Vagina (tissue), 2 donors: ENCODE data around the gene GRK5. TPM values are rescaled to one million over a fixed set of nuclear protein-coding genes. Genes with fewer than 3 reads are reported as not detected.

Experiments
- DNase-seq, 2 donors: peaks; one replicate each; pipeline ENCODE4 v3.0.0-alpha.2; 2017; ENCODE audit errors: extremely low spot score in 2 of 2
- H3K27ac ChIP-seq: fragments of 200-600 bp; sonication (generic); one replicate; pipeline ENCODE4 v1.5.1; 2019
- H3K27me3 ChIP-seq: fragments of 200-600 bp; sonication (generic); one replicate; pipeline ENCODE4 v1.5.1; 2019
- H3K36me3 ChIP-seq, 2 donors: fragments of 200-600 bp; sonication (generic); one replicate each; pipeline ENCODE4 v1.5.1; 2017 to 2019
- H3K4me1 ChIP-seq: fragments of 200-600 bp; sonication (generic); one replicate; pipeline ENCODE4 v1.5.1; 2019
- H3K4me3 ChIP-seq, 2 donors: fragments of 200-600 bp; sonication (generic); 1 replicate in 1 of 2; 2 replicates in 1 of 2; pipeline ENCODE4 v1.5.1; 2016 to 2019
- H3K9me3 ChIP-seq: fragments of 200-600 bp; sonication (generic); one replicate; pipeline ENCODE4 v1.5.1; 2019
- POLR2A ChIP-seq, 2 donors: fragments of 450-650 bp; IDR thresholded peaks; one replicate each; pipeline ENCODE4 v1.6.1; 2017; ENCODE audit warnings: antibody characterized with exemption in 2 of 2, mild to moderate bottlenecking in 2 of 2, moderate library complexity in 2 of 2
- POLR2AphosphoS5 ChIP-seq, 2 donors: sonication (generic); formaldehyde crosslinking; IDR thresholded peaks; one replicate each; pipeline ENCODE4 v1.9.0; 2017; ENCODE audit warnings: antibody characterized with exemption in 2 of 2, mild to moderate bottlenecking in 2 of 2, low read depth in 1 of 2; ENCODE audit not compliant: insufficient read depth in 1 of 2
- intact Hi-C: fragments of 100-400 bp; cut with DNase I; formaldehyde crosslinking; loops from one replicate; pipeline ENCODE4 v1.15.1; 2023
- total RNA-seq: library from RNA; depleted of rRNA; stranded (reverse); fragments of >200 nt; gene quantifications from one replicate; pipeline ENCODE4 v1.2.3, GENCODE V29; 2016
- TF ChIP-seq, protein P1 (sequence below), 3 experiments: fragments of 450-650 bp in 2 of 3; fragments of 200-600 bp in 1 of 3; sonication (generic) in 1 of 3; IDR thresholded peaks; one replicate each; pipeline ENCODE4 v1.5.1; 2017 to 2019; ENCODE audit warnings: antibody characterized with exemption in 3 of 3, mild to moderate bottlenecking in 2 of 3, moderate library complexity in 2 of 3

GRK5 gene
- total RNA-seq, 1 donor from 2014 or later = 16.5 TPM

DNA sequence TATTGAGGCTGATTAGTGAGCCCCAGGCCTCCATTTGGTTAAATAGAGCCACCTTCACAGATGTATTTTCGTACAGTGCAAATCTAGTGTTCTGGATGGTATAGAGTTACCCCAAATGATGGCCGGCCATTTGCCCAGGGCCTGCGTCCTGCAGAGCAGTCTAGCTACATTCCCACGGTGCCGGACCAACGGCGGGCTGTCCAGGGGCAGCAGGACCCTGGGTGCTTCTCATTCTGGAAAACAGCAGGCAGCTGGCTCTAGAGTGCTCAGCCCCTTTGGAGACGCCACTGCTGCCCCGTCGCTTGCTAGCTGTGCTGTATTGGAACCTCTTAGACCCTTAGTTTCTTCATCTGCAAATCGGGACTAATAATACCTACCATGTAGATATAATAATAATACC, 186.1 kb downstream of the GRK5 start:
- Histone ChIP-seq H3K27ac (no peak overlapping the region), H3K9me3 (no peaks in the 10 kb centered on the region), H3K4me3 (no peak overlapping the region), H3K36me3 (no peaks in the 10 kb centered on the region), H3K4me1 (peaks cover 29% of the 10 kb centered on the region), H3K27me3 (no peaks in the 10 kb centered on the region)
- DNase-seq = no peak
- TF ChIP-seq POLR2A (IDR thresholded peaks at IDR 0.05) (no peak), POLR2AphosphoS5 (IDR thresholded peaks at IDR 0.05; ENCODE audit: insufficient read depth in 1 of 2, low read depth in 1 of 2) (no peak)
- TF ChIP-seq, protein P1, sequence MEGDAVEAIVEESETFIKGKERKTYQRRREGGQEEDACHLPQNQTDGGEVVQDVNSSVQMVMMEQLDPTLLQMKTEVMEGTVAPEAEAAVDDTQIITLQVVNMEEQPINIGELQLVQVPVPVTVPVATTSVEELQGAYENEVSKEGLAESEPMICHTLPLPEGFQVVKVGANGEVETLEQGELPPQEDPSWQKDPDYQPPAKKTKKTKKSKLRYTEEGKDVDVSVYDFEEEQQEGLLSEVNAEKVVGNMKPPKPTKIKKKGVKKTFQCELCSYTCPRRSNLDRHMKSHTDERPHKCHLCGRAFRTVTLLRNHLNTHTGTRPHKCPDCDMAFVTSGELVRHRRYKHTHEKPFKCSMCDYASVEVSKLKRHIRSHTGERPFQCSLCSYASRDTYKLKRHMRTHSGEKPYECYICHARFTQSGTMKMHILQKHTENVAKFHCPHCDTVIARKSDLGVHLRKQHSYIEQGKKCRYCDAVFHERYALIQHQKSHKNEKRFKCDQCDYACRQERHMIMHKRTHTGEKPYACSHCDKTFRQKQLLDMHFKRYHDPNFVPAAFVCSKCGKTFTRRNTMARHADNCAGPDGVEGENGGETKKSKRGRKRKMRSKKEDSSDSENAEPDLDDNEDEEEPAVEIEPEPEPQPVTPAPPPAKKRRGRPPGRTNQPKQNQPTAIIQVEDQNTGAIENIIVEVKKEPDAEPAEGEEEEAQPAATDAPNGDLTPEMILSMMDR (IDR thresholded peaks at IDR 0.05) = no peak
- intact Hi-C loops = no loop called here

DNA sequence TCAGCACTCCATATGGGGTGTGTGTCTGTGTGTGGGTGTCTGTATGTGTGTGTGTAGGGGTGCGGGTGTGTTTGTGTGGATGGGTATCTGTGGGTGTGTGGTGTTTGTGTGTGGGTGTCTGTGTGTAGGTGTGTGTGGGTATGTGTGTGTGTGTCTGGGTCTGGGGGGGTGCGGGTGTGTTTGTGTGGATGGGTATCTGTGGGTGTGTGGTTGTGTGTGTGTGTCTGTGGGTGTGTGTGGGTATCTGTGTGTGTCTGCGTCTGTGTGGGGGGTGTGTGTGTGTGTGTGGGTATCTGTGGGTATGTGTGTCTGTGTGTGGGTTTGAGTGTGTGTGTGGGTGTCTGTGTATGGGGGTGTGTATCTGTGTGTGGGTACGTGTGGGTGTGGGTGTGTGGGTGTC, 186.5 kb downstream of the GRK5 start:
- Histone ChIP-seq H3K4me1 (peaks cover 33% of the 10 kb centered on the region), H3K9me3 (no peaks in the 10 kb centered on the region), H3K27ac (no peak overlapping the region), H3K27me3 (no peaks in the 10 kb centered on the region), H3K36me3 (no peaks in the 10 kb centered on the region), H3K4me3 (no peak overlapping the region)
- DNase-seq = no peak
- intact Hi-C loops = no loop called here
- TF ChIP-seq POLR2A (IDR thresholded peaks at IDR 0.05) = no peak
- TF ChIP-seq POLR2AphosphoS5 (IDR thresholded peaks at IDR 0.05; ENCODE audit: insufficient read depth in 1 of 2, low read depth in 1 of 2) = no peak

DNA sequence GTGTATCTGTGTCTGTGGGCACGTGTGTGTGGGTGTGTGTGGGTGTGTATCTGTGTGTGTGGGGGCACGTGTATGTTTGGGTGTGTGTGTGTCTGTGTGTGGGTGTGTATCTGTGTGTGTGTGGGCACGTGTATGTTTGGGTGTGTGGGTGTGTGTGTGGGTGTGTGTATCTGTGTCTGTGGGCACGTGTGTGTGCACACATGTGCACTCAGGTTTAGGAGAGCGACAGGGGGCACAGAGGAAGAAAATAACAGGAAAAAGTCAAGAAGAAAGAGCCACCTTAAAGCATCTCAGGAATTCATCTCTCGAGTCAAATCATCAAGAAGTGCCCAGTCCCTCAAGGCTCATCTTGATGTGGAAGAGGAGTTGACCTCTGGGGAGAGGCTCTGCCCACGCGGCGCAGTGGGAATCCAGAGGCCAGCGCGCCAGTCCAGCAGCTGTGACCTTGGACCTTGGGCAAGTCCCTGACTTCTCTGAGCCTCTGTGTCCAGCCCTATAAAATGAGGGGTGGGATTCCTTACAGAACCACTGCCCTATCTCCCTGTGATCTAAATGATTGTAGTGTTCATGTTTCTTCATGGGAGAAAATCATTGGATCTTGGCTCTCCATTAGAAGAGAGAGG, 187.4 kb downstream of the GRK5 start:
- no peak overlapping the region for H3K27ac ChIP-seq
- no peaks in the 10 kb centered on the region for H3K9me3 ChIP-seq
- intact Hi-C loops = no loop called here
- no peak overlapping the region for H3K4me3 ChIP-seq
- TF ChIP-seq POLR2A (IDR thresholded peaks at IDR 0.05) (no peak), POLR2AphosphoS5 (IDR thresholded peaks at IDR 0.05; ENCODE audit: insufficient read depth in 1 of 2, low read depth in 1 of 2) (no peak)
- TF ChIP-seq, protein P1 (IDR thresholded peaks at IDR 0.05) = no peak
- no peak for DNase-seq
- H3K36me3 ChIP-seq = no peaks in the 10 kb centered on the region
- no peaks in the 10 kb centered on the region for H3K27me3 ChIP-seq
- H3K4me1 ChIP-seq = peaks cover 43% of the 10 kb centered on the region

DNA sequence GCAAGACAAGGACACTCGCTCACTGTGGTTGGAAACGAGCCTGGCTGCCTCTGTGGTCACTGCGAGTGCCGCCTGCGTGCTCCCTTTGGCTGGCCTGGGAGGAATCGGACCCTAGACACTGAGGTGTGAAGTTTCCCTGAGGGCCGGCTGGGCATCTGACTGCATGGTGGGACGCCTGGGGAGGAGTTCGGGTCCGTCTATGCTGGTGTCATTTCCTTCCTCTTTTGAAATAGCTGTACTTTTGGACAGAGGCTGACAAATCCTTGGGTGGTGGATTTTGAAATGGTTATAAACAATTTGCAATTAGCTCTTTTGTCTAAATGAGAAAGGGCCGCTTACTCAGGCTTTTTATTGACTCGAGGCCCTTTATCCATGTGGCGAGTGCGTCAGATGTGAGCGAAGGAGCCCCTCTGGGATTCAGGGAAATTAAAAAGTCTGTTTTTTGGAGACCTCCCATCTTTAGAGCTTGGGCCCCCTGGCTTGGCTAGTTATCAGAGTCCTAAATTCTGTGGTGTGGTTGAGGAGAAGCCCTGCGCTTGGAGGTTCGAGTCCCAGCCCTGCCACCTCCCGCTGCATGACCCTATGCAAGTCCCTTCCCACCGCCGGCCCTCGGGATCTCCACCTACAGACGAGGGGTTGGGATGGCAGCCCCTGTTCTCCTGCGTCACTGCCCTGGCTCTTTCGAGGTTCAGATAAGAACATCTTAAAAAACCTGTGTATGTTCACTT, 188.1 kb downstream of the GRK5 start:
- no peaks in the 10 kb centered on the region for H3K9me3 ChIP-seq
- H3K36me3 ChIP-seq = no peaks in the 10 kb centered on the region
- intact Hi-C loops = no loop called here
- TF ChIP-seq POLR2AphosphoS5 (IDR thresholded peaks at IDR 0.05; ENCODE audit: insufficient read depth in 1 of 2, low read depth in 1 of 2) = peak in 1 of 2 donors; percentile 65
- TF ChIP-seq, protein P1 (IDR thresholded peaks at IDR 0.05) = no peak
- DNase-seq = no peak
- H3K27me3 ChIP-seq = no peaks in the 10 kb centered on the region
- peaks cover 47% of the 10 kb centered on the region for H3K4me1 ChIP-seq
- H3K27ac ChIP-seq = peak overlapping the region; percentile 46
- H3K4me3 ChIP-seq = no peak overlapping the region

DNA sequence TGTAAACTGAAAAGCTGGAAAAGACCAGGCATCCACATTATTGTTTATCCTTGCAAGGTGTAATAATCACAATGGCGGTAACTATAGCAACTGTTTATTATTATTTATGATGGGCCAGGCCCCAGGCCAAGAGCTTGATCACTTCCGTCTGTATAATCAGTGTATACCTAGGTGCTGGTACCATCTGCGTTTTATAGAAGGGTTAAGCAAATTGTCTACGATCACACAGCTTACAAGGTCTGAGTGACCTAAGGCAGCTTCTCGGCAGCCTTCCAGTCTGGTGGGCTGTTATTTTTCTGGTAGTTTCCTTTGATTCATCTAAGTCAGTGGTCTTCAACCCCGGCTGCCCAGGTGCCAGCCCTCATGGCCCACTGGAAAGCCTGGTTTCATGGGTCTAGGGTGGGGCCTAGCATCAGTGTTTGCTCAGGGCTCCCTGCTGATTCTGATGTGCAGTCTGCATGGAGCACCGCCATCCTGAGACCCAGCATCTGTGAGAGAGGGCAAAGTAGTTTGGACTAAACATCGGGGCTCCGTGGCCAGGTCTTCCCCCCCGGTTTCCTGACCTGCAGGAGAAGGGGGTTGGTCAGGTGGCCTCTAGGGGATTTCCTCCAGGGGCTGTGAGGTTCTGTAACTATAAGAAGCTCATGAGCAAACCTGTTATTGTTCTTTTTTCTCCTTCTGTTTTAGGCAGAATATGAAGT, 188.8 kb downstream of the GRK5 start:
- TF ChIP-seq POLR2AphosphoS5 (IDR thresholded peaks at IDR 0.05; ENCODE audit: insufficient read depth in 1 of 2, low read depth in 1 of 2) = no peak
- TF ChIP-seq, protein P1 (IDR thresholded peaks at IDR 0.05) = no peak
- TF ChIP-seq POLR2A (IDR thresholded peaks at IDR 0.05) = no peak
- H3K36me3 ChIP-seq = no peaks in the 10 kb centered on the region
- intact Hi-C loops = no loop called here
- no peak overlapping the region for H3K4me3 ChIP-seq
- H3K27me3 ChIP-seq = no peaks in the 10 kb centered on the region
- no peak for DNase-seq
- H3K27ac ChIP-seq = peak overlapping the region; percentile 46
- H3K9me3 ChIP-seq = no peaks in the 10 kb centered on the region
- H3K4me1 ChIP-seq = peaks cover 54% of the 10 kb centered on the region
